Measurements from ENCODE around the gene DMGDH. TPM values are rescaled to one million over a fixed set of nuclear protein-coding genes. Genes with fewer than 3 reads are reported as not detected.

The DMGDH gene
- total RNA-seq, 4 donors from 2014 or later = 0.64 to 3.1 (median 1.7) TPM; not detected in 1

Other genes starting within 250 kb of the DMGDH start
- 1 to 10 TPM; 1.2 to 8.8 (median 7.1) TPM for gene ARSB, start 84.4 kb downstream of the DMGDH start, total RNA-seq
- 10 to 100 TPM in 1 of 4 donors, 1 to 10 TPM in 3; 1.5 to 13.9 (median 5.1) TPM for gene BHMT2, start 93 bp upstream of the DMGDH start, total RNA-seq
- 1 to 10 TPM in 1 of 4 donors, under 1 TPM in 1, not detected in 2; 0.95 to 1.2 TPM for gene BHMT, start 42.1 kb upstream of the DMGDH start, total RNA-seq
- gene JMY, start 166.5 kb upstream of the DMGDH start, total RNA-seq = 10 to 100 TPM in 1 of 4 donors, 1 to 10 TPM in 3; 5.8 to 15.8 (median 8.9) TPM